HTERT RPE-1 (cell line): ENCODE data around the gene ROMO1.
"Not testable (repeated sequence)": the region's sequence is repeated elsewhere in the genome, so short reads cannot be mapped to it uniquely, and the experiment has no call there.

Experiments
- in situ Hi-C: fragments of 300-500 bp; cut with MboI; formaldehyde crosslinking; loops from 4 replicates; pipeline ENCODE4 v1.14.3; 2020; ENCODE audit warnings: low sequenced_read_pairs

ROMO1 gene

GRCh38 chr20:35729836-35730582 is 30.8 kb downstream of the ROMO1 start:
- in situ Hi-C loops = no loop called here

- in situ Hi-C loops = no loop called here
Observed at GRCh38 chr20:35730583-35731468, 31.6 kb downstream of the ROMO1 start.

DNA sequence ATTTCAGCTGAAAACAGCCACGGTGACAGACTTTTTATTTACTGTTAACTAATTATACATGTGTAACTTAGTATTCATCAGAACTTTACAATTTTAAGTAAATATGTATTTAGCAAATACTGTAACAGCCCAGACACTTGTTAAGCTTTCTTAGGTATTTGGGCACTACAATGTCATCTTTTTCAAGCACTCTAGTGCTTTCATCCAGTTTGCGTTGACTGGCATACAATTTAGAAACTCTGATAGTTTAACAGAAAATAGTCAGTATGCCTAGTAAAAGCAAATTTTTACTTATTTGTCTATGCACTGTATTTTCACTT is 32.2 kb downstream of the ROMO1 start:
- in situ Hi-C loops = no loop called here

DNA sequence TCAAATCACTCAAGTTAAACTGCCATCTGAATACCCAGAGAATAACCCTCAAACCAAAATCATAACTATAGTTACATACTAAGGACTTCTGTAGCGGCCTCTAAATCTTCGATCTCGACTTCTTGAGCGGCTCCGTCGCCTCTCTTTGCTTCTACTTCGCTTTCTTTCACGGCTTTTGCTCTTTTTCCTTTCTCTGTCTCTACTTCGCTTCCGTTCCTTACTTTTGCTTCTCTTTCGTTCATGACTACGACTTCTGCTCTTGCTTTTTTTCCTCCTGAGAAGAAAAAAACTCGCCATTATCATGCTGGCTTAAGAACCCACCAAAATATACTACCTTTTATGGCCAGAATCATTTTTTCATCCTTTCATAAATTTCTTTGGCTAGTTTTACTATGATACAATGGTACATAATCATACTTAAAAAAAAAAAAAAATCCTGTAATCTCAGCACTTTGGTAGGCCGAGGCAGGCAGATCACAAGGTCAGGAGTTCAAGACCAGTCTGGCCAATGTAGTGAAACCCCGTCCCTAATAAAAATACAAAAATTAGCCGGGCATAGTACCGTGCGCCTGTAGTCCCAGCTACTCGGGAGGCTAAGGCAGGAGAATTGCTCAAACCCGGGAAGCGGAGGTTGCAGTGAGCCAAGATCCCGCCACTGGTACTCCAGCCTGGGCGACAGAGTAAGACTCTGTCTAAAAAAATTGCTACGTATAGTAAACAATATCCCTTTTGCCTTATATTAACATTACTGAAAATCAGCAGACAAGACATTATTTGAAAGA is 32.8 kb downstream of the ROMO1 start:
- in situ Hi-C loops = no loop called here

DNA sequence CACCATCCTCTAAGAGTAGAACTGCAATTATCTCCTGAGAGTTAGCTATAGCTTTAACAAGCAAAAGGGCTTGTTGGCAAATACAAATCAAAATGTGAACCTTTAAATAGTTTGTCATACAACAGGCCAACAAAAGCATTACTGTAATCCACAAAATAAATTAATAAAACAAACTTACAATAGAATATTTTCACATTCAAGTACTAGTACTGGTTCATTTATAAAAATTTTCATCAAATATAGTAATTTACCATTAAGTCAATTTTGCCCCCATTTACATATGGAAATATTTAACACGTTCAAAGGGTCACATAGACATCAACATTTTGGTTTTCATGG is 33.4 kb downstream of the ROMO1 start:
- in situ Hi-C loops = no loop called here

DNA sequence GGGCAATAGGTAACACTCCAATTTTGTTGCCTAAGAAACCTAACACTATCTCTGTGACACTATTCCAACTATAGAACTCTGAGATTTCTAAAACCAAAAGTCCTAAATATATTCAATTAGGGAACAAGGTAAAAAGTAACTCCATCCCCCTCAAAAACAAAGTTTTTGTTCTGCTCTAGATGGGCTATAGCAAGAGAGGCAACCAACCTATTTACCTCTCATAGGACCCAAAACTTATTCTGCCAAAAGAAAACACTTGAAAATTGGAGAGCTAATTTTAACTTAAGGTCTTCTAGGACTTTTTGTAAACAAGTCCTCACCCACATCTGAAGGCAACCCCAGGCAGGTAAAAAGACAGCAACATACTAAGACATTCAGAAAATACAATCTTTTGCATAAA is 35.2 kb downstream of the ROMO1 start:
- in situ Hi-C loops = no loop called here

DNA sequence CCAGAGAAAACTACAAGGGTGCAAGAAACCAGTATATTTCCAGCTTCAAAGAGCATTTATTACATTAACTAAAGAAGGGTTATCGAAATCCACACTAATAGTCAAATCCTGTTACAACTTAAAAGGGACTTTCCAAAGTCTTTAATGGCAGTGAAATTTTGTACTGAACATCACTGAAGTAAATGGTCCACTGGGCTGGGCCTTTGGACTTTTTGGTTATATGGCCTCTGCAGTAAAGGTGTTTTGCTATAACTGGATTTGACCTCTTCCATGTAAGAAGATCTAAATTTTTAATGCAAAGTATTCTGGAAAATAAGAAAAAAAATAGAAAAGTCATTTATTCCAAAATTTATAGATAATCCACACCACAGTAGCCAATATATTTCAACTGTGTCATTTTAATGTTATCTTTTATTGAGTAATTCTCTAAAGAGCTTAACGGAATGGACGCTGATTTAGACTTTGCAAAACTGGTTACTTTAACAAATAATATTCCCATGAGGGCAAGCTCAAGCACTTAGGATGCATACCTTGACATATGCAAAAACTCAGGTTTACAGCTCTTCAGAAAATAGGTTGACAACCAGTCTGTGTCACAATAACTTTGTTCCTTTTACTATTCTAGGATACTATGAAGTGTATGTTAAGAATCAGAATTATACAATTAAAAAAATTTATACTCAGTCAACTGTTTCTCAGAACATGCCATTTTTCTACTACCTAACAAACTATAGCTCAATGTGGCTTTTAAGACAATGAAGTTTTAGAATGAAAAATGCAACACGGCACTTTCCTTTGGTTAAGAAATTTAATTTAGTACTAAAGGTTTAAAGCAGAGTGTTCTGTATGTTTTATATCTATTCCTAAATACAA is 35.8 kb downstream of the ROMO1 start:
- in situ Hi-C loops = no loop called here

DNA sequence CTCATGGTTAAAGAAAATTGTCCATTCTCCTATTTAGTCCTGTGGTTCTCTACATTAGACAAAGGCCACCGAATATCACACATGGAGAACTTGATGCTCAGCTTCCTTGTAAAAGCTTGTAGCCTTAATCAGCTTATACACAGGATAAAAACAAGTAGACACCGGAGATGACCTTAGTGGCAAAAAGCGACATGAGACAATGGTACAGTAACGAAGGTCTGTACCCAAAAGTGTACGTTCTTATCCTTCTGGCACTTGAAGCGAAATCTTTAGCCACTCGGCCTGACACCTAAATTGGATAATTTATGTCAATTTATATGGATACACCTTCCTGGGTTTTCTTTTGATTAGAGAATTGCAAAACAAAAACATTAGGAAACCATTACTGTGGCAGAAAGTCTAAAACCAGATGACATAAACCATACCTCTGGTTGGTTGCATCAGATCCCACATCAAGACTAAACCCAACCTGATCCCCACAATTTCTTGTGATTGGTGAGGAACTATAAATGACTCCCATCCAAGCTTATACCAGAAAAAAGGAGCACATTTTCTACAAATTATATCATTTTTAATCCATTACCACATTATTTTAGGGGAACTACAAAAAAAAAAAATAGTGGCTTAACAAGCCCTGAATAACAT is 36.7 kb downstream of the ROMO1 start:
- in situ Hi-C loops = no loop called here

DNA sequence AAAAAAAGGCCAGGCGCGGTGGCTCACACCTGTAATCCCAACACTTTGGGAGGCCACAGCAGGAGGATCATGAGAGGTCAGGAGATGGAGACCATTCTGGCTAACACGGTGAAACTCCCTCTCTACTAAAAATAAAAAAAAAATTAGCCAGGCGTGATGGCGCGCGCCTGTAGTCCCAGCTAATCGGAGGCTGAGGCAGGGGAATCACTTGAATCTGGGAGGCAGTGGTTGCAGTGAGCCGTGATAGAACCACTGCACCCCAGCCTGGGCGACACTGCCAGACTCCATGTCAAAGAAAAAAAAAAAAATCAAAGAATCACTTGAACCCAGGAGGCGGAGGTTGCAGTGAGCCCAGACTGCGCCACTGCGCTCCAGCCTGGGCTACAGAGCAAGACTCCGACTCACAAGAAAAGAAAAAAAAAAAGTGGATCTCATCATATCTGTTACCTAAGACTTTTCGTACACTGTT is 38.7 kb downstream of the ROMO1 start:
- in situ Hi-C loops = no loop called here

DNA sequence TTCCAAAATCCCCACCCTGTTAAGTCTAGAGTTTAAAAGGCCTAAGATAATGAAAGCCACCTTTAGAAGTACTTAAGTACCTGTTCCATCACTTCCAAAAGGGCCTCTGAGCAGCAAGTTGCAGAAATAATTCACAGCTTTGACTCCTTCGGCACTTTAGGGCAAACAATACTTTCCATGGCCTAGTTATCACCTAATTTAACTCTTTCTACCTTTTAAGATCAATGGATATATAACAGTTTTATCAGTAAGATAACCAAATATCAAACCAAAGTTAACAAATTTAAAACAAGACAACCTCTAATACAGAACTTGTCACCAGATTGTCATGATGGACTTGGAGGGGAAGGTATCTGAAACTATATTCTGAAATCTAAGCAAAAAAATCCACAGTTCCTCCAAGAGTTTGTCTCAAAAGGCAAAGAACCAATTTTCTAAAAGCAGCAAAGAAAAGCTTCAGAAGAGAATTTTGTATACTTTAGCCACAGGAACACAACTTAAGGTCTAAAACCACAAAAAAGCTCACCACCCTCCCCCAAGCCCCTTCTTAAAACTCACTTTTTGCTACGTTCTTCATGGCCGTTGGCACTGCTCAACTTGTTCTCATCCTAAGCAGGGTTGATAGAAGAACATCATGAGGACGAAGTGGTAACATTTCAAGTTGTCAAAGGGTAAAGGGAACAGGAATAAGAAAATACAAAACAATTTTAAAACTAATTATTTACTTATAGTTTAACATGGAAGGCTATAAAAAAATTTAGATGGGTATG is 39.4 kb downstream of the ROMO1 start:
- in situ Hi-C loops = no loop called here

DNA sequence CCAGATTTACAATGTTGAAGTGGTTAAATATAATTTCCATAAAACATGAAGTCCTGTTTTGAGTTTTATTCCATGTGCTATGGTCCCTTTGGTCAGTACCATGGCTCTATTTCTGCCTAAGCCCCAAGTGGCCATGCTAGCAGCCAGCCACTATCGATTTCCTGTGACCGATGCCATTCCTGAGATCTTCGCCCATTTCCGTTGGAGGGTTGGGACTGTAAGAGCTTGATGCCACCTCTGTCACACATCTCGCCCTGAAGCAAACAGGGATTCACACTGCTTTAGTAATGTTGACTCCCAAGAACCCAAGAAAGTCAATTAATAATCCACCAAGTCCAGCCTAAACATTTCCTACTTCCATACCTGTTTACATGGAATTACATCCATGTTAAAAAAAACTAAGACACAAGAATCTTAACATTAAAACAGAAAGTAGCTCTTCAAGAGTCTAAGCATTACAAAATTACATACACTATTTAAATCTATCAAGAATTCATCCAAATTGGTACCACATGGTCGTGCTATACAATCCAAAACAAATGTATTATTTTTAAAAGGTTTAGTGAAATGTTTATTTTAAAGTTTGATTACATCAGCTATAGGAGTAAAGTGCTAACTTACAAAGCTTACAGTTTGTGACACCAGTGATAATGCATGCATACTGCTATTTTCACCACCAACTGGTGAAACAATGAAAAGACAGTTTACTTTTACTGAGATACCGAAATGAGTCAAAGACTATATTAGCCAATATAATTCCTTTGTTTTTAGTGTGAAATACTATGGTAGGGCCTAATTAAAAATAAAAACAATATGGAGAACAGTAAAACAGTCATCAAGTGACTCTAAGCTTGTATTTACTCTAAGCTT is 40.3 kb downstream of the ROMO1 start:
- in situ Hi-C loops = no loop called here

DNA sequence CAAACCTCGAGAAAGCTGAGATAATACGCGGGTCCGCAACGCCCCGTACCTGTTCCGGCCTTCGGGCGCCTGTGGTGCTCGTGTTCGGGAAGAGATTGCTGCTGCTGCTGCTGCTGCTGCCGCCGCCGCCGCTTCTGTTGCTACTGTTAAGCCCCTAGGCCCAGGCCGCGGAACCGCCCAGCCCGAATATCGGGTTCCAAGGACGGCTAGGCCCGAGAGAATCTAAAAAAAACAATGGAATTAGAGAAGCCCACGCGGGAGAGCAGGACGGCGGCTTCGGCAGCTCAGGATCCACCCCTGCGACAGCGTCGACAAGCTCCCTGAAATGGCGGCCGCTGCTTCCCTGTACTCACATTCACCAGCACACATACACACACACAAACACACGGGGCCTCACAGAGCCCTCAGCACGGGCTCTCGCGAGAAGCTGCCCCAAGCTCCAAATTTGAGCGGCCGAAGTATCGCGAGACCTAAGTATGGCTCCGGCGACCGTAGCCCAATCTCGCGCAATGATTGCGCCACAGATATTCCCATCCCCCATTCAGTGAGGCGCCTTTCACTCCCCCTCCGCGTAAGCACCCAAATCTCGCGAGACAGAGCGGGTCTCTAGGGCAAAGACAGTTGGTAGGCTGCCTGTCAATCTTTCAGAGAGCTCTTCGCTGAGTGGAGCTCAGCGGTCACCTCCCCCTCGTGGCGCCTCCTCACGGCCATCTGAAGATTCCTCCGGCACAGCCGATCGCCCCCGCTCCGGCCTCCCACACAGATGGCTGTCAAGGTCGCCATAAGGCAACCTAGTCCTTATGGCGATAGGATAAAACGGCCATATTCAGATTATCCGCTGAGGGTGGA is 42.9 kb downstream of the ROMO1 start, which contains the start of gene RBM39:
Gene RBM39, minus strand, starts transcription at position 369 of the 849 bp plus-strand sequence. CDS start 1,386 bp downstream, outside the sequence.
- in situ Hi-C loops = no loop called here

- in situ Hi-C loops = no loop called here
Observed at GRCh38 chr20:35742741-35743523, 43.7 kb downstream of the ROMO1 start.

GRCh38 chr20:35743693-35744491 is 44.7 kb downstream of the ROMO1 start:
- in situ Hi-C loops = no loop called here

- in situ Hi-C loops = not testable (repeated sequence)
Observed at GRCh38 chr20:35744492-35744841, 45.3 kb downstream of the ROMO1 start.
